A673 (cell line): ENCODE data around the gene SLC5A9. TPM values are rescaled to one million over a fixed set of nuclear protein-coding genes. Genes with fewer than 3 reads are reported as not detected.
"Not testable (repeated sequence)": the region's sequence is repeated elsewhere in the genome, so short reads cannot be mapped to it uniquely, and the experiment has no call there.

Experiments used
- BruUV-seq: library from RNA; stranded (reverse); fragments of 400-500 nt; replicated peaks from 2 replicates; lab custom pipeline; 2021; lab: Mats Ljungman, UMichigan
- CTCF ChIA-PET: fragments of 300-600 bp; sonication (Branson Sonifier 250); formaldehyde crosslinking; loops from one replicate; lab custom pipeline; 2022; ENCODE audit warnings: antibody characterized with exemption; lab: Charles Lee
- POLR2A ChIA-PET: fragments of 300-600 bp; sonication (Branson Sonifier 250); formaldehyde crosslinking; loops from one replicate; lab custom pipeline; 2022; ENCODE audit warnings: antibody characterized with exemption; ENCODE audit not compliant: low non-redundant PET; lab: Charles Lee
- DNase-seq: peaks from one replicate; pipeline ENCODE4 v3.0.0-alpha.2; 2015; ENCODE audit warnings: low spot score
- H3K27ac ChIP-seq: fragments of 200-600 bp; sonication (generic); 2 replicates; pipeline ENCODE4 v1.5.1; 2016; ENCODE audit warnings: mixed run types, low read depth, mild to moderate bottlenecking, mixed read lengths, antibody characterized with exemption, low read length; ENCODE audit not compliant: poor library complexity, severe bottlenecking
- H3K27me3 ChIP-seq: fragments of 200-600 bp; sonication (generic); replicated peaks from 2 replicates; pipeline ENCODE4 v1.6.1; 2017; ENCODE audit warnings: mixed run types, low read depth, mild to moderate bottlenecking, mixed read lengths, antibody characterized with exemption, low read length; ENCODE audit not compliant: insufficient read depth, poor library complexity
- H3K36me3 ChIP-seq: fragments of 200-600 bp; sonication (generic); 2 replicates; pipeline ENCODE4 v1.6.1; 2016; ENCODE audit warnings: mixed run types, mild to moderate bottlenecking, mixed read lengths, antibody characterized with exemption, low read length; ENCODE audit not compliant: insufficient read depth, poor library complexity, severe bottlenecking
- H3K4me1 ChIP-seq: fragments of 200-600 bp; sonication (generic); 2 replicates; pipeline ENCODE4 v1.6.1; 2017; ENCODE audit warnings: mixed run types, mild to moderate bottlenecking, mixed read lengths, antibody characterized with exemption, low read length; ENCODE audit not compliant: insufficient read depth, poor library complexity, severe bottlenecking
- H3K4me3 ChIP-seq: fragments of 200-600 bp; sonication (generic); 2 replicates; pipeline ENCODE4 v1.5.1; 2016; ENCODE audit warnings: low read depth, mixed run types, mild to moderate bottlenecking, mixed read lengths, low read length; ENCODE audit not compliant: poor library complexity, severe bottlenecking
- H3K9me3 ChIP-seq: fragments of 200-600 bp; sonication (generic); 2 replicates; pipeline ENCODE4 v1.6.1; 2016; ENCODE audit warnings: mixed run types, low read depth, mild to moderate bottlenecking, mixed read lengths, antibody characterized with exemption, low read length; ENCODE audit not compliant: poor library complexity, severe bottlenecking
- CTCF ChIP-seq: fragments of 300-800, 200-600 bp; sonication (generic); conservative IDR thresholded peaks from 2 replicates; pipeline ENCODE4 v1.5.1; 2017; ENCODE audit warnings: low read depth, mild to moderate bottlenecking, antibody characterized with exemption, low read length, moderate library complexity, mixed read lengths
- EZH2 ChIP-seq: fragments of 200-600 bp; sonication (generic); IDR thresholded peaks from 2 replicates; pipeline ENCODE4 v1.6.1; 2017; ENCODE audit warnings: borderline replicate concordance, low read depth, mild to moderate bottlenecking, mixed read lengths, antibody characterized with exemption, low read length; ENCODE audit not compliant: poor library complexity, severe bottlenecking
- intact Hi-C: fragments of 100-400 bp; cut with micrococcal nuclease; formaldehyde crosslinking; loops from one replicate; pipeline ENCODE4 v1.10.0; 2022; ENCODE audit not compliant: unreplicated experiment
- total RNA-seq: library from RNA; stranded (reverse); gene quantifications from 2 replicates; pipeline ENCODE4 v1.2.3, GENCODE V29; 2021

SLC5A9 gene
- total RNA-seq, 1 experiment from 2014 or later = not detected

- Histone ChIP-seq H3K4me1 (no peaks in the 10 kb centered on the region), H3K27ac (no peak overlapping the region), H3K4me3 (no peak overlapping the region), H3K27me3 (no peaks in the 10 kb centered on the region), H3K36me3 (no peaks in the 10 kb centered on the region), H3K9me3 (no peaks in the 10 kb centered on the region)
- ChIA-PET CTCF (no interaction called here), POLR2A (no interaction called here)
- intact Hi-C loops = no loop called here
- no peak for TF ChIP-seq EZH2
- TF ChIP-seq CTCF = no peak
- BruUV-seq = no TSS peak
- no peak for DNase-seq
These were observed 63.0 kb downstream of the SLC5A9 start for GRCh38 chr1:48285525-48285924.

GRCh38 chr1:48291421-48291820 lies 68.9 kb downstream of the SLC5A9 start:
- Histone ChIP-seq H3K4me1 (no peaks in the 10 kb centered on the region), H3K27me3 (peaks cover 3% of the 10 kb centered on the region), H3K27ac (no peak overlapping the region), H3K9me3 (no peaks in the 10 kb centered on the region), H3K4me3 (no peak overlapping the region), H3K36me3 (no peaks in the 10 kb centered on the region)
- BruUV-seq = no TSS peak
- DNase-seq = no peak
- ChIA-PET POLR2A (no interaction called here), CTCF (no interaction called here)
- intact Hi-C loops = no loop called here
- no peak for TF ChIP-seq EZH2
- no peak for TF ChIP-seq CTCF

GRCh38 chr1:48292706-48293105 lies 70.2 kb downstream of the SLC5A9 start:
- Histone ChIP-seq H3K27me3 (peaks cover 3% of the 10 kb centered on the region), H3K4me3 (no peak overlapping the region), H3K27ac (no peak overlapping the region), H3K9me3 (no peaks in the 10 kb centered on the region), H3K4me1 (no peaks in the 10 kb centered on the region), H3K36me3 (no peaks in the 10 kb centered on the region)
- BruUV-seq = no TSS peak
- TF ChIP-seq EZH2 = no peak
- TF ChIP-seq CTCF = no peak
- intact Hi-C loops = no loop called here
- DNase-seq = no peak
- ChIA-PET POLR2A (no interaction called here), CTCF (no interaction called here)

GRCh38 chr1:48294094-48294493 lies 71.6 kb downstream of the SLC5A9 start:
- H3K36me3 ChIP-seq, intact Hi-C loops, H3K27me3 ChIP-seq, CTCF ChIA-PET, H3K9me3 ChIP-seq, H3K27ac ChIP-seq, BruUV-seq, DNase-seq, POLR2A ChIA-PET, H3K4me1 ChIP-seq, H3K4me3 ChIP-seq: not testable (repeated sequence)
